Endodermal cell (in vitro differentiated cells): ENCODE measurements around the gene ROR2. TPM values are rescaled to one million over a fixed set of nuclear protein-coding genes. Genes with fewer than 3 reads are reported as not detected.

Source experiments
- DNase-seq: peaks from one replicate; pipeline ENCODE4 v3.0.0-alpha.2; 2017
- H3K27ac ChIP-seq: 2 replicates; pipeline ENCODE4 v1.5.1; 2013; ENCODE audit warnings: mild to moderate bottlenecking, low read depth, low read length, moderate library complexity
- H3K27me3 ChIP-seq: 2 replicates; pipeline ENCODE4 v1.6.1; 2013; ENCODE audit warnings: mild to moderate bottlenecking, low read length, moderate library complexity; ENCODE audit not compliant: insufficient read depth, control insufficient read depth, poor library complexity, severe bottlenecking
- H3K36me3 ChIP-seq: 2 replicates; pipeline ENCODE4 v1.7.0; 2013; ENCODE audit warnings: mild to moderate bottlenecking, low read length, moderate library complexity; ENCODE audit not compliant: control insufficient read depth, insufficient read depth
- H3K4me1 ChIP-seq: one replicate; pipeline ENCODE4 v1.7.0; 2013; ENCODE audit warnings: low read length; ENCODE audit not compliant: control insufficient read depth, insufficient read depth
- H3K4me3 ChIP-seq: 2 replicates; pipeline ENCODE4 v1.5.1; 2013; ENCODE audit warnings: mild to moderate bottlenecking, low read length, moderate library complexity
- H3K9ac ChIP-seq: 2 replicates; pipeline ENCODE4 v1.6.1; 2013; ENCODE audit warnings: mild to moderate bottlenecking, low read length, moderate library complexity; ENCODE audit not compliant: poor library complexity, severe bottlenecking; ENCODE audit errors: extremely low read depth
- H3K9me3 ChIP-seq: 2 replicates; pipeline ENCODE4 v1.6.1; 2013; ENCODE audit warnings: mild to moderate bottlenecking, low read length, moderate library complexity; ENCODE audit not compliant: control insufficient read depth
- H3K27ac Mint-ChIP-seq: 2 replicates; pipeline ENCODE4 v1.8.0; 2020; ENCODE audit warnings: mixed read lengths
- H3K27me3 Mint-ChIP-seq: 2 replicates; pipeline ENCODE4 v1.8.0; 2021; ENCODE audit warnings: mild to moderate bottlenecking, mixed read lengths; ENCODE audit not compliant: insufficient read depth
- H3K36me3 Mint-ChIP-seq: 2 replicates; pipeline ENCODE4 v1.8.0; 2020; ENCODE audit warnings: low read depth, mixed read lengths
- H3K4me1 Mint-ChIP-seq: 2 replicates; pipeline ENCODE4 v1.8.0; 2020; ENCODE audit warnings: mixed read lengths
- H3K4me3 Mint-ChIP-seq: 2 replicates; pipeline ENCODE4 v1.8.0; 2020; ENCODE audit warnings: mild to moderate bottlenecking, moderate library complexity, mixed read lengths
- H3K9me3 Mint-ChIP-seq: 2 replicates; pipeline ENCODE4 v1.8.0; 2020; ENCODE audit warnings: mild to moderate bottlenecking, mixed read lengths
- CTCF ChIP-seq: fragments of 200-600 bp; sonication (generic); conservative IDR thresholded peaks from 2 replicates; pipeline ENCODE4 v1.5.0; 2021; ENCODE audit warnings: antibody characterized with exemption, mild to moderate bottlenecking
- WGBS, 2 experiments: methylation state at CpG; one replicate each; pipeline versions ENCODE4 v1.1.5 to v1.1.7; 2013; ENCODE audit warnings: missing lambda C conversion rate in 2 of 2, mixed read lengths in 1 of 2; ENCODE audit not compliant: insufficient coverage in 1 of 2, insufficient read length in 1 of 2; 5-methylcytosine and 5-hydroxymethylcytosine counted together
- total RNA-seq, 2 donors: library from RNA; stranded (reverse); fragmentation: NEBNext Ultra II Directional in 1 of 2; extraction: Animal tissue kit (Norgen Biotek cat#: 25700) in 1 of 2; gene quantifications; 2 replicates in 1 of 2; 3 replicates in 1 of 2; pipeline ENCODE4 v1.2.1, GENCODE V29; 2021

Gene ROR2
- total RNA-seq, 2 donors from 2014 or later = 104 to 160 TPM

GRCh38 chr9:91778031-91778430 lies 172.0 kb downstream of the ROR2 start:
- no peak for DNase-seq
- Histone ChIP-seq H3K27ac (no peak overlapping the region), H3K9ac (no peak overlapping the region), H3K27me3 (no peaks in the 10 kb centered on the region), H3K4me1 (peaks cover 19% of the 10 kb centered on the region), H3K4me3 (no peak overlapping the region), H3K9me3 (no peaks in the 10 kb centered on the region), H3K36me3 (peaks cover 73% of the 10 kb centered on the region)
- TF ChIP-seq CTCF = no peak
- Mint-ChIP-seq H3K36me3 (peaks cover 54% of the 10 kb centered on the region), H3K9me3 (no peaks in the 10 kb centered on the region), H3K4me3 (no peak overlapping the region), H3K4me1 (peaks cover 38% of the 10 kb centered on the region), H3K27me3 (no peaks in the 10 kb centered on the region), H3K27ac (peak overlapping the region; percentile 45)
- WGBS, 2 experiments = 91 to 96% methylated on average over 8 to 10 of the region's 10 CpGs

- Histone ChIP-seq H3K9ac (no peak overlapping the region), H3K9me3 (no peaks in the 10 kb centered on the region), H3K4me1 (peaks cover 19% of the 10 kb centered on the region), H3K27me3 (no peaks in the 10 kb centered on the region), H3K36me3 (peaks cover 73% of the 10 kb centered on the region), H3K27ac (no peak overlapping the region), H3K4me3 (no peak overlapping the region)
- TF ChIP-seq CTCF = no peak
- DNase-seq = no peak
- no peaks in the 10 kb centered on the region for H3K9me3 Mint-ChIP-seq
- 60 to 83% methylated on average over 2 to 4 of the region's 4 CpGs for WGBS, 2 experiments
- H3K4me3 Mint-ChIP-seq = no peak overlapping the region
- H3K27ac Mint-ChIP-seq = no peak overlapping the region
- H3K4me1 Mint-ChIP-seq = peaks cover 37% of the 10 kb centered on the region
- peaks cover 49% of the 10 kb centered on the region for H3K36me3 Mint-ChIP-seq
- no peaks in the 10 kb centered on the region for H3K27me3 Mint-ChIP-seq
Measured at GRCh38 chr9:91777292-91777830, 172.7 kb downstream of the ROR2 start.

- no peaks in the 10 kb centered on the region for H3K27me3 ChIP-seq
- H3K4me3 Mint-ChIP-seq = no peak overlapping the region
- H3K4me3 ChIP-seq = no peak overlapping the region
- H3K36me3 Mint-ChIP-seq = peaks cover 46% of the 10 kb centered on the region
- H3K4me1 Mint-ChIP-seq = peaks cover 35% of the 10 kb centered on the region
- 80 to 84% methylated on average over 4 to 6 of the region's 6 CpGs for WGBS, 2 experiments
- no peak overlapping the region for H3K27ac Mint-ChIP-seq
- DNase-seq = no peak
- no peaks in the 10 kb centered on the region for H3K9me3 ChIP-seq
- peaks cover 19% of the 10 kb centered on the region for H3K4me1 ChIP-seq
- no peak overlapping the region for H3K9ac ChIP-seq
- peaks cover 73% of the 10 kb centered on the region for H3K36me3 ChIP-seq
- H3K27ac ChIP-seq = no peak overlapping the region
- no peaks in the 10 kb centered on the region for H3K9me3 Mint-ChIP-seq
- no peaks in the 10 kb centered on the region for H3K27me3 Mint-ChIP-seq
- TF ChIP-seq CTCF = no peak
Measured at GRCh38 chr9:91776409-91777291, 173.4 kb downstream of the ROR2 start.
